GM19023 (cell line): Measurements from ENCODE around the gene MDFIC.

ENCODE experiments used
- ATAC-seq: cut with Tn5 transposase; IDR thresholded peaks from one replicate; pipeline ENCODE4 v1.9.1; 2021; ENCODE audit warnings: mild to moderate bottlenecking, moderate library complexity; ENCODE audit not compliant: unreplicated experiment

MDFIC gene

DNA sequence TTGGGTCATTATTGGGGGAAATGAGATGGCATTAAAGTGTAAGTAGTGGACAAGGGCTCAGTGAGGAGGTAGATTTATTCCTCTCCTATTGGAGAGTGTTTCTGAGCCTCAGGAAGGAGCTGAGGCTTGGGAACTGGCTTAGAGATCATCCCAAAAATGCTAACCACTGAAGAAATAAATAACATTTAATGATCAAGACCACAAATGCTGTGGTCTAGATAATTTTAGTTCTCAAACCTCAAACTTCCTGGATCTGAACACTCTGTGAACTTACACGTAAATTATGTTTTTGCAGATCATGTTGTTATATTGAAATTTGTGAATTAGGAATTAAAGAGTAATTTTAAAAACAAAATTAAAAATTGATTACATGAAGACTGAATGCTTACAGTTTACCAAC is 27.3 kb downstream of the MDFIC start:
- no peak for ATAC-seq

DNA sequence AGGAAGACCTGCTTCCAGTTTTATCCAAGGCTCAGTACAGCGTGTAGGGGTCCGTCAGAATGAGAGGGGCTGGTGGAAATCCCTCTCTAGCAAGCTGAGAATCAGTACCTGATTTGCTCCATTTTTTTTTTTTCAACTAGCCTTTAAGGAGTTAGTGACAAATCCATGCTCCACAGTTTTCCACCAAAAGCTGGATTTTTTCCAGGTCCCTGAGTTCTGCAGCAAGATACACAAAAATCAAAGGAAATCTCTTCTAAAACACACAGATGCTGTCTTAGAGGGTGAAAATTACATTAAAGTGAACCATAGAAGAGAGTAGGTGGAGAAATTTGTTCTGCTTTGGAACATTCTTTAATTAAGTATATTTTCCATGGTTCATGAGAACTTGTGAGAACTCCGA is 30.4 kb downstream of the MDFIC start:
- no peak for ATAC-seq

DNA sequence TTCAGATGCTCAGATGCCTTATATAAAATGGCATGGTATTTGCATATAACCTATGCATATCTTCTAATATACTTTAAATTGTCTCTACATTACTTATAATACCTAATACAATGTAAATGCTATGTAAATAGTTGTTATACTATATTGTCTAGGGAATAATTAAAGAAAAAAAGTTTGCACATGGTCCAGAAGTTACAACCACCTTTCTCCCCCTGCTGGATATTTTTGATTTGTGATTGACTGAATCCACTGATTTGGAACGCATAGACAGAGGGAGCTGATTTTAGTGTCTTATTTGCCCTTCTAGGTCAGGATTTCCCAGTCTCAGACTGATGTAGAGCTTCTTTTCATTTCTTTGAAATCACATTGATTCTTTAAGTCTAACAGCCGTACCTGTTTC is 31.8 kb downstream of the MDFIC start:
- ATAC-seq = no peak

DNA sequence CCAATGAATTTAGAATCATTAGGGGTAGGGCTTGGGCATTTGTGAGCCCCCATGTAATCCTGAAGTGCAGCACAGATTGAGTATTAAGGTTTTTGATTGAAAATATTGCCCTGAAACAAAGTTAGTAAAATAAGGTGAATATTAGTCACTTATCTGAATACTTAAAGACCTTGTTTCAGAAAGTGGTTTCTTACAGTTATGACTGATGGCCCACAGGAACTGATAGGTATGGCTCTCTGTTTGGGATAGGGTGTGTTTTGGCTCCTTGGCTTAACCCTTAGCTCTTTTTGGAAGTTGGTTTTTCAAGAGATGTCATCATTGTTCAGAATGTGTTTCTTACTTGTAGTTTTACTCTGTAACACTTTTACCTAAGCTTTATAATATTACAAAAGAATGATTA is 34.8 kb downstream of the MDFIC start:
- ATAC-seq = no peak

DNA sequence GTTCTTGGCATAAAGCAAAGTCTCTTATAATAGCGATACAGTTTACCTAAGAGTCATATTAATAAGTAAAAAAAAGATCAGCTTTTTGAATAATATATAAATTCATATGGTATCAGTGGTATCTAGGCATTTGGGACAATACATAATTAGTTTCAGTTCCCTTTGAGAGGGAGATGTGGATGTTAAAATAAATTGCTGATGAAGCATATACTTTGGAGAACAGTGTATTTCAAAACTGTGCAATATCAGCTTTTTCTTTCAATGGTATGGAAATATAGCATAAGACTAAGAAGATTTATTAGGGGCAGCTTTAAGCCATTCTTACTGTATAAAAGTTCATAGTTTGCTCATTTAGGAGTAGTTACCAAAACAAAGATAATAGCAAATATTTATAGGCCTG is 35.5 kb downstream of the MDFIC start:
- no peak for ATAC-seq

DNA sequence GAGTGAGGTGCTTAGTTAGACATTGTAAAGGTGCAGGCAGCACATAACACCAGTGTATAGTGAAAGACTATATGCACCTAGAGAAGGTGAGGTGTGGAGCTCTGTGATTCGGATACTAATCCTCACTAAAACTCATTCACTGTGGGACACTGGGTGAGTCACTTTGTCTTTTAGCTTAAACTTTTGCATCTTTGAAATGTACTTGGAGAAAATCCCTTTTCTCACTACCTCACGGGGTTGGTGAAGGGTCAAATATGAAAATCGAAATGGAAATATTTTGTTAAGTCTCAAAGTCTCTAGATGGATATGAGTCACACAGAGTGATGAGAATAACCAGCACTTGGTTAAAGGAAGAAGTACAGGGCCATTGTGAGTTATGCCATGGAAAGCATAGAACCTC is 38.0 kb downstream of the MDFIC start:
- ATAC-seq = peak; percentile 77

DNA sequence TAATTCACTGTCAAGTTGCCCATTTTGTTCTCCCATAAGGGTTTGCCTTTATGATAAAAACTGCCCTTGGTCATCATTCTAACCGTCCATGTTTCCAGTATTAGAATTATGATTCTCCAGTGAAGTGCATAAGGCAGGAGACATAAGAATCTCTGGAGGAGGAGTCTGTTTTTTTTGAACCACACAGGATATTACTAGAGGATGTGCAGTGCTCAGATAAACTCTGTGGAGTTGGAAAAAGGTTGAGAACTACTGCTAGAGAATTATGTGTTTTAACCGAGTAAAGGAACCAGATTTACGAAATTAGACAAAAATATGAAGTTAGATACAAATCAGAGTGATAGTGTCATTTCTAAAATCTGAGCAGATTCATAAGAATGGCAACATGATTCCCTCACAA is 40.5 kb downstream of the MDFIC start:
- ATAC-seq = no peak

DNA sequence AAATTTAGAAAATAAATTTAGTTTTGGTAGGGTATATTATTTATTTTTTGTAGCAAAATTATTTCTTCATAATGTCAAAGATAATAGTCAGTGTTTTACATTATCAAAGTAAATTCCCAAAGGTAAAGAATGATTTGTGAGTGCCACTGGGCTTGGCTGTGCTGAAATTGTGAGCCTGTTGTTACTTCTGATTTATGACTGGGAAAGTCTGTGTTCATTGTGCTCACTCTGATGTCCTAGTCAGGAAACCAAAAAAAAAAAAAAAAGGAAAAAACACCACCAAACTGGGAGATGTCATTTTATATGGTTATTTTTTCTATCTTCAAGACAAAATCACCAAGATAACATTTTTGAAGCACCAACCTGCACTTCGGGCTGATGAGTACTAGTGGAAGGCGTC is 44.3 kb downstream of the MDFIC start:
- no peak for ATAC-seq

DNA sequence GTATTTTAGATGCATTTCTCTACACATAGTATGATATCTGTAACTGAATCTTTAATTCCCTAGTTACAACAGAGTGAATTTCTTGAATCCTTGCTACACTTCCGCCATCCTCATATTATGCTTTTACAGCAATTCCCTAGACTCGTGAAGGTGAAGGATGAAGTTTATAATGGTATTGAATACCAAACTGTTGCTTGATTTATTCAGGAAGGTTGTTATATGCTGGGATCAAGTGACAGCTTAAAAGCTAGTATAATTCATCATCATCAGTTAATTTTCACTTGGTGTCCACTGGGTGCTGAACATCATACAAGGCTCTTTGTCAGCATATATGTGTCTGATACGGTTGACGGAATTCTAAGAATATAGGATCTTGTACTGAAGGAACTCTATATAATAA is 47.2 kb downstream of the MDFIC start:
- ATAC-seq = no peak

DNA sequence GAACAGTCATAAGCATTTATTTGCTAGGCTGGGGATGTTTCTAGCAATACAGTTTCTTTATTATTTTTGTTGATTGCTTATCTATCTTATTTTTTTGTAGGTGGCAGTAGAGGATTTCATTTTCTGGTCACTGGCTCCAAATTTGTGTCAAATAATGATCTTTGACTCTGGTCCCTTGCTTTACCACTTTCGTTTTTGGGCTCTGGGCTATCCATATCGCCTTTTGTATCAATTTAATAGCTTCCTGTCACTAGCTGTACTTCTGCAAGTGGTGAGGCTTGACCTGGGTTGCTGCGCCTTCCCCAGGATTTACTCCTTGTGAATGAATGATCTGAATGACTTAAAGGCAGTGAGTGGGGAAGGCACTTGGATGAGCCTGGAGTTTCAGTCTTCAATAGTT is 48.4 kb downstream of the MDFIC start:
- ATAC-seq = no peak

DNA sequence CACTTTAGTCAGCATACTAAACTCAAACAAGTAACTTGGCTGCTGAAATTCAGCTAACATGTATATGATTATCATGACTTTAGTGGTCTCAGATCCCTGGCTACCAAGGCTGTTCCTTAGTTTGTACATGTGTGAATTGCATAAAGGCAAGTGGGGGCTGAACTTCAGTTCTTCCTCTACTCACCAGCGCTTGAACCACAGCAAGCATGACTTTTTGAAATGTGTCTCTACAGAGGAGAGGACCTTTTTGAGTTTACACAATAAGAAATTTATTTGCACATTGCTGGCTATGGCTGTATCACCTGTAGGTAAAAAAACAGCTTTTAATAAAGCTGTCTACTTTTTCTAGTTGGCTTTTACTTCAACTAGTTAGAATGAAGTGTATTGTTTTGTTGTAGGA is 48.8 kb downstream of the MDFIC start:
- no peak for ATAC-seq

DNA sequence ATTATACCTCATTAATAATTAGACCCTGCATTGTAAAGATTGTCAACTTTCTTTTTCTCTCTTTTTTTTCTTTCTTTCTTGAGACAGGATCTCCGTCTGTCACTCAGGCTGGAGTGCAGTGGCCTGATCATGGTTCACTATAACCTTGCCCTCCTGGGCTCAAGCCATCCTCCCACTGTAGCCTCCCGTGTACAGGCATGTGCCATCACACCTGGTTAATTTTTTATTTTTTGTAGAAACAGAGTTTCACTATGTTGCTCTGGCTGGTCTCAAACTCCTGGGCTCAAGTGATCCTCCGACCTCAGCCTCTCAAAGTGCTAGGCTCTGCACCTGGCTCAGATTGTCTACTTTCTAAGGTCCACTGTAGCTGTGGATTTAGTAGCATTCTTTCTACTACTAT is 50.7 kb downstream of the MDFIC start:
- no peak for ATAC-seq

DNA sequence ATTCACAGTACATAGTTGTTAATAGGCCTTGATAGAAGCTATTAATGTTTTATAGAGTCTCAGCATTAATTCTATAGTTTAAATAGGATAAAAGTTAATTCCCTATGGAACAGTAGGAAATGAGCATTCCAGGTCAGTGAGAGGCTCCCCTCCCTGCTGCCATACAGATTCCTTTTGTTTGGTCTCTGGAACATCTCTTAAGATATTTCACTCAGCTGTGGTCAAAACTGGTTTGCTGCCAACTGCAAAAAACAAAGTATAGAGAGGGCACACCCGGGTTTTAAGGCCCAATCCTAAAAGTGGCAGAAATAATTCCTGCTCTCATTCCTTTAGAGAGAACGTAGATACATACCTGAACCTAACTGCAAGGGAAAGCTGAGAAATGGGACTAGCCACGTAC is 51.3 kb downstream of the MDFIC start:
- no peak for ATAC-seq

DNA sequence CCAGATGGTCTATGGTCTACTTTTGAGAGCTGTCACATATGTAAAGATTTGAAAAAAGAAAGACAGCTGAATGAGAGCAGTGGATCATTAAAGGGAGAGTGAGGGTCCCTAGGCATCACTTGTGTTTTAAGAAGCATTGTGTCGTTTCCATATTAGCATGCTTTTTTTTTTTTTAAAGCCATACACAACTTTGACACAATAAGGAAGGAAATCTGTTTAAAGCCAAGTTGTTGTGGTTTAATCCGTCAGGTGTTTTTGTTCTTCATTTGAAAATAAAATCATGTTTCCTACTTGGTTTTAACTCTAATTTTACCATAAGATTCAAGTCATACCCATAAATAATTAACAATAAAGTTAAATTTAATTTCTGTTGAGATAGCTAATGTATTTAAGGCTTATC is 53.5 kb downstream of the MDFIC start:
- ATAC-seq = no peak

DNA sequence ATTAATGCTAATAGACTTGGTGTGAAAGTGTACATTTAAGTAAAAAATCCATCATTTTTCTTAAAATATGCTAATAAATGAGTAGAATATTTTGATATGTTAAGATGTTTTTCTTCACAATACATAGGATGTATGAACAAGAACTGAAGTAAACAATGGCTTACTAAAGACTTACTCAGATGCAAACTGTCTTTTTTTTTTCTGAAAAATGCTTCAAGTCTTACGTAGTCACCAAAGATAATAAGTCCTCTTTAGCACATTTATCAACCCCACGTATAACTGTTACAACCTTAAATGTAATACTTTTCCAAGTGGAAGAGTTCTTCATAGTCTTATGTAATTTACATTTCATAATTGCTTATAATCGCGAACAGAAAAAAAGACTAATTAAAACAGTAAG is 54.8 kb downstream of the MDFIC start:
- no peak for ATAC-seq

DNA sequence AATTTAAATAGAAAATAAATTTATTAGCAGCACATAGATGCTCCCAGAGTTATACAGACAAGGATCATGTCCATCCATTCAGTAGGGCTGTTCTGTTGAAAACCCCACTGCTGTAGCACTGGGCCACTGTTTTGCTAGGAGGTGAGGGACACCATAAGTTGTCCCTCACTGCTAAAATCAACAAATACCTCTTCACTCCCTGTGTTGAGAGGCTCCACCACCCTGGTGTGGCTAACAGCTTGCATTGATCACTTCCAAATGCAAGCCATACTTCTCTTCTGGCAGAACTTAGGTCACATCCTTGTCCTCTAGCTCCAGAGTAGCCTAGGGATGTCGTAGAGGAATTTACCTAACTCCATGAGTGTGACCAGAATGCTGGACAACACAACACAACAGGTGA is 55.4 kb downstream of the MDFIC start:
- ATAC-seq = no peak

DNA sequence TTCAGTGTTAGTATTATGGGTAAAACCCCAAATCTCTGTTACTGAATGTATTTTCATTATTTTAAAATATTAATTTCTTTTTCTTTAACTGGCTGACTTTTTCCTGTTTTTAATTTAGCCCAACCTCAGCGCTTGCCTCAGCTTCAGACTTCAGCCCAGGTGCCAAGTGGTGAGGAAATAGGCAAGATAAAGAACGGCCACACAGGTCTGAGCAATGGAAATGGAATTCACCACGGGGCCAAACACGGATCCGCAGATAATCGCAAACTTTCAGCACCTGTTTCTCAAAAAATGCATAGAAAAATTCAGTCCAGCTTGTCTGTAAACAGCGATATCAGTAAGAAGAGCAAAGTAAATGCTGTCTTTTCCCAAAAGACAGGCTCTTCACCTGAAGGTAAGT is 57.5 kb downstream of the MDFIC start:
- ATAC-seq = no peak

DNA sequence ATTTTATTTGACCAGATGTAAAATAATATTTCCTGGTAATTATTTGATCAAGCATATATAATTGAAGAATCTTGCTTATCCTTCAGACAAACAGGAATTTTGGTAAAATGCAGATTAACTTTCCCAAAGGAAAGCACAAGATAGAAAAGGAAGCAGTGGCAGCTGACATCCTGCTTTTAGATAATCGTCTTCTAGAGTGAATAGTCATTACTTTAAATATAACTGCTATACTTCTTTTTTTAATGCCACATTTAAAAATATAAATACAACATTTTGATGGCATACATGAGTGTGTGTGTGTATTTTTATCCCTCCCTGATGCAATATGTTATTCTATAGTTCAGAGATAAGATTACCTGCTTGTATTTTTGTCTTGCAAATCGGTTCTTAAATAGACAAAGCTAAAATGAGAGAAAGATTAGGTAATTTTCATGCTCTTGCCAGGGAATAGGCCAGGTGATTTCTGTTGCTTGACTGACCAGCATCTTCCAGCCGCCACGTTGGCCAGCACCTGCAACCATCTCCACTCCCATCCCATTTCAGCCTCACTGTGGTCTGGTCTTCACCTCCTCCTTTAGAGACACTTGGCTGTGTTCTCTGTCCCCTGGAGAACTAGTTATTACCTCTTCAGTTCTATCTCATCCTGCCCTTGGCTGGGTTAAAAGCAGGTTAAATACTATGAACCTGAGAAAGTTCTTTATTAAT is 58.1 kb downstream of the MDFIC start:
- ATAC-seq = no peak

DNA sequence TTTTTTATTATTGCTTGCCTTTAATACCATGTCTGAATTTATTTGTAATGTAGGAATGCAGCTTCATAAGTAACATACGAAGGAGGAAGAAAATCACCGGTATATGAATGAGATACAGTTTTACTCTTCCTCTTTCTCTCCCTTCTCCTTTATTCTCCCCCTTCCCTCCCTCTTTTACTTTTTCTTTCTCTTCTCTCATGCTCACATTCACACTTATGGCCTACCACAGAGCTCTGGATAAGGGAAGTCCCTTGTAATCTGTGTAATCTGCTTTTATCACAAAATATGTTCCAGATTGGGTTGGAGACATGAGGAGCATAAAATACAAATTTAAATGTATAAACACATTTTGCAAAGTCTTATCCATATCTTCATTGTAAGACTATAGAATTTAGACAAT is 59.4 kb downstream of the MDFIC start:
- ATAC-seq = no peak

DNA sequence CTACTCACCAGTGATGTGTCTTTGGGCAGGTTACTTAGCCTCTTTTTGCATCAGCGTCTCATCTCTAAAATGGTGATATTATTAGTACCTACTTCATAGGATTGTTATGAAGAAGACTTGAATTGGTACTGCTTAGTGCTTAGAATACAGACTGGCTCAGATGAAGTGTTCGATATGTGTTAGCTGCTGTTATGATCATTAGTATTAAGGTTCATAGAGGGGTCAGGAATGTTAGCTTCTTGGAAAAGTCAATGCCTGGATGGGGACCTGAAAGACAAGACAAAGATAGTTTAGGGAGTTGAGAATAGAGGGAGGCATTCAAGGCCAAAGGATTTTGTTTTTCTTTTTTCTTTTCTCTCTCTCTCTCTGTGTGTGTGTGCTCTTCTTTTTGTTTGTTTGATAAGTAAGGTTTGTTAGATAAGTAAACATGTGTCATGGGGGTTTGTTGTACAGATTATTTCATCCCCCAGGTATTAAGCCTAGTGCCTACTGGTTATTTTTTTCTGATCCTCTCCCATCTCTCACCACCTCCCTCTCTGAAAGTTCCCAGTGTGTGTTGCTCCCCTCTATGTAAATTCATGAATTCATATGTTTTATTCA is 63.3 kb downstream of the MDFIC start:
- ATAC-seq = no peak

DNA sequence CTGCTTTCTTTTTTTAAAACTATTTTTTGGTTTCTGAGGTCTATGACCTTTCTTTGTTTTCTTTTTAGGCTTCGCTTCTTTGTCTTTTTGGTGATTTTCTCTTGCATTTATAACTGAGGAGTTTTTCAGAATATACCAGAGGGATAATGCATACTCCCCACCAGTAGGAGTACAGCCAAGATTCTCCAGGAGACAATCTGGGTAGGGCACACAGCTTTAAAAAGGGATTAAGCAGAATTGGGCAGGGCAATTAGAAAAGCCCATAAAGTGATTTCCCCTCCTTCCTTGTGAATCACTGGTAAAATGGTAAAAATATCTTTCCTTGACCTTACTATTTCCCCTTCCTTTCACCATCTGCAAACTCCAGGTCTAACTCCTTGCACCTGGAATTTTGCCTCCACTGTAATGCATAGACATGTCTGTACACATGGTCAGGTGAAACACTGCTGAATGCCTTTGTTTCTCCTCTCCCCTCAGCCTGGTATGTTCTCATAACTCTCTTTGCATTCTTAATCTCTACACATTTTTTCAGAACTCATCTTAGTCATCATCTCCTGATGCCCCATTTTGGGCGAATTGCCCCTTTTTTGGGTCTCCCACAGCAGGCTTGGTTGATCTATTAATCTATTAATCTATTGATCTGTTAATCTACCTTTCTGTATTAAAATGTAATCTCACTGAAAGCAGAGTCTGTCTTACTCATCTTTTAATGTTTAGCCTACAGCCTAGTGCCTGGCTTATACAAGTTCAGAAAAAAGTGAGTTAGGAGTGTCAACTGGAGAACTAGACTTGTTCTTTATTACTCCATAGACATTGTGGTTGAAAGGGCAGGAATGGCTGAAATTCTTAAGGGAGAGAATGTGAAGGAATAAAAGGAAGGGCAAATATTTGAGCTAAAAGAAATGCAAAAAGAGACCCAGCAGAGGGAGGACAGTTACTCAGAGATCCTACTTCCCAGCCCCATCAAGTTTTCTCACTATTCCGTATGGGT is 64.6 kb downstream of the MDFIC start:
- ATAC-seq = no peak

DNA sequence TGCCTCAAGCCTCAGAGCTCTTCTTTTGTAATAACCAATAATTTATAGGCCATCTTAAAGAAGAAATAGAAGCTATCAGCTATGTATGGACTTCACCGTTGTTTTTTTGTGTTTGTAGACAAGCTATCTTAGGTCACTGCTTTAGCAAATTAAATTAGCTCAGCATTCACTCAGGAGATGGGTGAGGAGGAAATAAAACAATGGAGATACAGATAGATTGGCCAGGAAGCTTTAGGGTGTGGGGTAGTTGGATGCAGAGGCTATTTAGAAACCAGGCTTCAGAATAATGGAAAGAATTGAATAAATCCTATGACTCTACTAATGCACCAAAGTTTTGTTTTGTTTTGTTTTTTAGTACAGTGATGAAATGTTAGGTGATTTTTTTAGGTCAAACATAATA is 66.1 kb downstream of the MDFIC start:
- no peak for ATAC-seq
